Measurements from ENCODE around the gene ALDH3B2.

Gene ALDH3B2

GRCh38 chr11:67634366-67635230 is 39.8 kb downstream of the ALDH3B2 start:
- Mint-ChIP-seq H3K27me3 (no peaks in the 10 kb centered on the region), H3K27ac (no peak overlapping the region), H3K4me3 (no peak overlapping the region)

GRCh38 chr11:67633758-67634365 is 40.6 kb downstream of the ALDH3B2 start:
- H3K4me3 Mint-ChIP-seq, result no peak overlapping the region
- no peak overlapping the region for H3K27ac Mint-ChIP-seq
- H3K36me3 Mint-ChIP-seq (ENCODE audit: low read depth), result no peaks in the 10 kb centered on the region
- H3K4me1 Mint-ChIP-seq (ENCODE audit: low read depth), result peaks cover 9% of the 10 kb centered on the region
- no peaks in the 10 kb centered on the region for H3K9me3 Mint-ChIP-seq
- no peak for DNase-seq
- H3K27me3 Mint-ChIP-seq, result no peaks in the 10 kb centered on the region

More at GRCh38 chr11:67634366-67635230, 39.8 kb downstream of the ALDH3B2 start:
- Mint-ChIP-seq H3K9me3 (no peaks in the 10 kb centered on the region), H3K4me1 (ENCODE audit: low read depth) (peaks cover 6% of the 10 kb centered on the region), H3K36me3 (ENCODE audit: low read depth) (no peaks in the 10 kb centered on the region)
- DNase-seq, result no peak

DNA sequence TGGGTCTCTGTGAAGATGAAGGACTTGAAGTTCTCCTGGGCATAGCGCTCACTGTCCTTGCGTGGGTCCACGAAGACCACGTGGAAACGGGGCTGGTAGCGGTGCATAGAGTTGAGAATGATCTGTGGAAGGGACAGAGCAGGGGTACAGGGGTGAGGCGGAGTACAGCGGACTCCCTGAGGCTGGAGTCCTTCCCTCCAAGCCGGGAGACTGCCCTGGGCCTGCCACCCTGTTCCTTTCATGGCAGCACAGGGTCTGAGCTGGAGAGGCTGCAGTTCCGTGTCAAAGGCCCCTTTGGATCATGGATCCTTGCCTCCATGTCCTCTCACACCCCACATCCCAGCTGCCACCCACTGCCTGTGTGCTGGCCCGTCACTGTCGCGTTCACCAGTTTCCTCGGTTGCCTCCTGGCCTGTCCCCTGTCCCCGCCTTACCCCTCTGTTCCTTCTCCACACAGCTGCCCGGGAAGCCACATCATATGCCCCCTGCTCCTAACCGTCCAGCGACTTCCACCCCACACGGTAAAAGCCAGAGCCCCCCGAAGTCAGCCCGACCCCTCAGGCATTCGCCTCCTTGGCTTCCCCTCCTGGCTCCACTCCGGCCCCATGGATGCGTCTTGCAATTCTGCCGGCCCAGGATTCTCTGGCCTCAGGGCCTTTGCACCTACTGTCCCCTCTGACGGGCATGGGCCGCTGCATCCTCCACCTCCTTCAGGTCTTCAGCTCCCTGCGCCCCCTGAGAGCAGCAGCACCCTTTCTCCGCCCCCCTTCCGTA is 41.3 kb downstream of the ALDH3B2 start:
- no peak overlapping the region for H3K4me3 Mint-ChIP-seq

DNA sequence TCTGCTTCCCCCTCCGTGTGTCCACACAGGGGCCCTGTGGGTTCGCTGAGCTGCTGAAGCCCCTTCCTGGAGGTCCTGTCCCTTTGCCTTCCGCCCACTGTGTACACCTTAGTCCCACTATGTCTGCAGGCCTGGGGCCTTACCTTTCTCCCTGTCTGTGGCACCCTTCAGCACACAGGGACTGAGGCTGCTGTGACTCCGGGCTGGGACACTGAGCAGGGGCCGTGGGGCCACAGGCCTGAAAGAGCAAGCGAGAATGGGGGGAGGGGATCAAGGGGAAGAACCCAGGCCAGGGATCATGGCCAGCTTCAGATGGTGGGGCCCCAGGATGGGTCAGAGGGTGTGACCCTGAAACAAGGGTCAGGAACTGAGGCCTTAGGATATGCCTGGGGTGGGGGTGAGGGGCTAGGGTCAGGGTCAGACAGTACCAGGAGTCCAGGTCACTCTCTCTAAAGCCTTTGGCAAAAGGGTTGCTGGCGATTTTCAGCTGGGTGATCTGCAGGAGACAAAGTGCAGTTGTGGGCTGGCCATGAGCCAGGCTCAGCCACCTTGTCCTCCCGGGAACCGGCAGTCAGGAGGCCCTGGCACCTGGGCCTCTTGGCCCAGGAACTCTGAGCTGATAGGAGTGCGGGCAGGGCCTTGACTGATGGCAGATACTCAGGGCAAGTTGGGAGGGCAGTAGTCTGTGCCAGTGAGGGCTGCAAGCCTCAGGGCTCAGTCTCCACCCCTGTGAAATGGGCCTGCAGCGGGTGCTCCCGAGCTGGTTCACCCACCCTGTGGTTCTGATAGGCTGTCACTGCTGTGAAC is 42.0 kb downstream of the ALDH3B2 start:
- Mint-ChIP-seq H3K9me3 (no peaks in the 10 kb centered on the region), H3K4me1 (ENCODE audit: low read depth) (peaks cover 11% of the 10 kb centered on the region), H3K27ac (peak overlapping the region; percentile 40), H3K4me3 (no peak overlapping the region), H3K27me3 (no peaks in the 10 kb centered on the region), H3K36me3 (ENCODE audit: low read depth) (peaks cover 3% of the 10 kb centered on the region)
- DNase-seq, result no peak

More for the DNA sequence above, 41.3 kb downstream of the ALDH3B2 start:
- H3K27ac Mint-ChIP-seq, result peak overlapping the region; percentile 40
- no peak for DNase-seq
- no peaks in the 10 kb centered on the region for H3K9me3 Mint-ChIP-seq
- peaks cover 11% of the 10 kb centered on the region for H3K4me1 Mint-ChIP-seq (ENCODE audit: low read depth)
- H3K36me3 Mint-ChIP-seq (ENCODE audit: low read depth), result no peaks in the 10 kb centered on the region
- H3K27me3 Mint-ChIP-seq, result no peaks in the 10 kb centered on the region

GRCh38 chr11:67631853-67632174 is 42.6 kb downstream of the ALDH3B2 start:
- Mint-ChIP-seq H3K4me1 (ENCODE audit: low read depth) (peaks cover 11% of the 10 kb centered on the region), H3K27ac (no peak overlapping the region), H3K36me3 (ENCODE audit: low read depth) (peaks cover 7% of the 10 kb centered on the region), H3K9me3 (no peaks in the 10 kb centered on the region), H3K4me3 (no peak overlapping the region), H3K27me3 (no peaks in the 10 kb centered on the region)
- no peak for DNase-seq

- H3K27me3 Mint-ChIP-seq, result no peaks in the 10 kb centered on the region
- H3K27ac Mint-ChIP-seq, result no peak overlapping the region
- no peak for DNase-seq
- peak overlapping the region; percentile 80 for H3K4me3 Mint-ChIP-seq
- no peaks in the 10 kb centered on the region for H3K9me3 Mint-ChIP-seq
- peaks cover 10% of the 10 kb centered on the region for H3K36me3 Mint-ChIP-seq (ENCODE audit: low read depth)
- peaks cover 11% of the 10 kb centered on the region for H3K4me1 Mint-ChIP-seq (ENCODE audit: low read depth)
Measured at GRCh38 chr11:67631411-67631810, 43.0 kb downstream of the ALDH3B2 start.

GRCh38 chr11:67630943-67631331 is 43.5 kb downstream of the ALDH3B2 start:
- Mint-ChIP-seq H3K4me3 (peak overlapping the region; percentile 80), H3K4me1 (ENCODE audit: low read depth) (peaks cover 11% of the 10 kb centered on the region), H3K27ac (peak overlapping the region; percentile 91), H3K27me3 (no peaks in the 10 kb centered on the region), H3K36me3 (ENCODE audit: low read depth) (peaks cover 10% of the 10 kb centered on the region), H3K9me3 (no peaks in the 10 kb centered on the region)
- DNase-seq, result no peak

DNA sequence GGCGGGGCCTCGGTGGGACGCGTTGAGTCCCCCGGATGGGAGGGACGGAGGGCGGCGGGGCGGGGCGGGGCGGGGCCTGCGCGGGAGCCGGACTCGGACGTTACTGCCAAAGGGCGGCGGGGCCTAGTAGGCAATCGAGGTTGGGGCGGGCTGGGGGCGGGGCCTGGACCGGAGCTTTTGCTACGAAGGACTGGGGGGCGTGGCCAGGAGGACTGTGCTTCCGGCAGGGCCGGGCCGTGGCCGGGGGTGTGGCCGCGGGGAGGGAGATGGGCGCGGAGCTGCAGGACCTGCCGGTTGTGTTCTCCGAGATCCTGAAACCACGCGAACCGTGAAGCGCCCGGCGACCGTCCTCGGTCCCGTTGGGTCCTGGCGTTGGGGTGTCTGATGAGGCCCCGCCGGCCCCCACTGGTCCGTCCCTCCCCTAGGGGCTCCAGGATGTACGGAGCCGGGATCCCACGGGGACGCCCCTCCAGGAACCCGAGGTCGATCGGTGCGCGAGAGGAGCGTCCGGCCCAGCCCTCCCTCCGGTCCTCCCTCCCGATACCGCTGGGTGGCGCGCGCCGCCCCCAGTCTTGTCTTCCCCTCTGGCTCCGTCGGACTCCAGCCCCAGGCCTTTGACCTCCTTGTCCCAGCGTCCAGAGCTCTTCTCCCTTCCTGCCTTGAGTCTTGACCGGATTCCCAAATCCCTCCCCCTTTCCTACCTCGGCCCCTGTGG is 44.0 kb downstream of the ALDH3B2 start:
- Mint-ChIP-seq H3K9me3 (no peaks in the 10 kb centered on the region), H3K4me1 (ENCODE audit: low read depth) (peaks cover 11% of the 10 kb centered on the region), H3K4me3 (peak overlapping the region; percentile 80), H3K27me3 (no peaks in the 10 kb centered on the region), H3K36me3 (ENCODE audit: low read depth) (peaks cover 10% of the 10 kb centered on the region), H3K27ac (peak overlapping the region; percentile 93)
- peak; percentile 97 for DNase-seq

DNA sequence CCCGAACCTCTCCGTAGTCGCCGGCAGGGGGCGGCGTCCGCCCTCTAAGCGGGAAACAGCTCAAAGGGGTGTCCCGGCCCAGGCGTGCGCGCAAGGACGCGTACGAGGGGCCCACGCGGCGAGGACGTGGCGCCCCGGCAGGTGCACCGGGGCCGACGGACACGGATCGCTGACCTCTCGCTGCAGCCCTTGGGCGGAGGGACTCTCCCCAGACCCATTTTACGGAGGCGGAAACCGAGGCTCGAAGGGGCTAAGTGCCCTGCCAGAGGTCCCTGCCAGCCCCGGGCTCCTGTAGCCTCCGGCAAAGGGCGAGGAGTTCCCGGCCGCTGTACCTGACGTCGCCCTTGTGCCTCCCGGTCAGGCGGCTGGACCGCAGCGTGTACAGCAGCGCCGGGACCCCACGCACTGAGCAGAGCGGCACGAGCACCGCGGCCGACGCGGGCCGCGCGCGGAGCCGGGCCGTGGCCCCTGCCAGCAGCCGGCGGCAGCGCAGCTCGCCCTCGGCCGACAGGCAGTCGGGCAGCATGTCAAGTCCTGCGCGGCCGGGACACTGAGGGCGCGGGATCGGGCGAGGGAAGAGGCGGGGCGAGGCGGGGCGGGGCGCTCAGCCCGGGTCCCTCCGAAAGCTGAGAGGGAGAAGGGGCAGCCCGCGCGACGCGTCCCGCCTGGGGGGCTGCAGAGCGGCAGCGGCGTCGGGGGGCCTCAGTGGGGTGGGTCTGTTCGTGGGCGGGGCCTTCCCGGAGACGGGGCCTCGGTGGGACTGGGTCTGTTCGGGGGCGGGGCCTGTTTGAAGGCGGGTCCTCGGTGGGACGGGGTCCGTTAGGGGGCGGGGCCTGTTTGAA is 44.8 kb downstream of the ALDH3B2 start, which contains the start of gene NUDT8:
Gene NUDT8, minus strand, starts transcription at position 552 of the 842 bp plus-strand sequence. Its CDS starts 26 bp downstream, at position 526.
- H3K27me3 Mint-ChIP-seq, result no peaks in the 10 kb centered on the region
- DNase-seq, result peak; percentile 92
- peak within 1 kb of the TSS; percentile 80 for H3K4me3 Mint-ChIP-seq
- H3K27ac Mint-ChIP-seq, result peak within 1 kb of the TSS; percentile 93
- no peaks in the 10 kb centered on the region for H3K9me3 Mint-ChIP-seq
- peaks cover 10% of the 10 kb centered on the region for H3K36me3 Mint-ChIP-seq (ENCODE audit: low read depth)
- H3K4me1 Mint-ChIP-seq (ENCODE audit: low read depth), result peaks cover 11% of the 10 kb centered on the region

GRCh38 chr11:67628710-67629385 is 45.6 kb downstream of the ALDH3B2 start:
- peaks cover 10% of the 10 kb centered on the region for H3K36me3 Mint-ChIP-seq (ENCODE audit: low read depth)
- peaks cover 11% of the 10 kb centered on the region for H3K4me1 Mint-ChIP-seq (ENCODE audit: low read depth)
- H3K27me3 Mint-ChIP-seq, result no peaks in the 10 kb centered on the region
- no peaks in the 10 kb centered on the region for H3K9me3 Mint-ChIP-seq
- peak overlapping the region; percentile 64 for H3K27ac Mint-ChIP-seq
- no peak for DNase-seq
- peak overlapping the region; percentile 74 for H3K4me3 Mint-ChIP-seq

GRCh38 chr11:67627812-67628624 is 46.4 kb downstream of the ALDH3B2 start:
- Mint-ChIP-seq H3K27ac (no peak overlapping the region), H3K9me3 (no peaks in the 10 kb centered on the region), H3K4me3 (peak overlapping the region; percentile 74), H3K4me1 (ENCODE audit: low read depth) (peaks cover 11% of the 10 kb centered on the region), H3K27me3 (no peaks in the 10 kb centered on the region), H3K36me3 (ENCODE audit: low read depth) (peaks cover 10% of the 10 kb centered on the region)
- DNase-seq, result peak; percentile 30

DNA sequence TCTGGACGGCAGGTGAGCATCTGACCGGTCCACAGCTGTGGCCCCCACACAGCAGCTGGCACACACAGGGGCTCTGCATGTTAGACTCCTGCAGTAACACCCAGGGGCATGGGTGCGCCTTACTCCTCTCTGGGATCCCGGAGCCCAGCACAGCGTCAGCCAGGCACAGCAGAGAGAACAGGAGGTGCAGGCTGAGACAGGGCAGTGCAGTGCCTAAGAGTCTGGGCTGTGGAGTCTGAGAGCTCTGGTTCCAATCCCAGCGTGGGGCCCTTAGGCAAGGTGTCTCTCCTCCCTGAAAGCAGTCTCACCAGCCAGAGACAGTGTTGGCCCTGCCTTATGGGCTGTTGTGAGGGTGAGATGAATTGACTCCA is 47.0 kb downstream of the ALDH3B2 start:
- no peaks in the 10 kb centered on the region for H3K9me3 Mint-ChIP-seq
- no peaks in the 10 kb centered on the region for H3K27me3 Mint-ChIP-seq
- DNase-seq, result peak; percentile 18
- H3K36me3 Mint-ChIP-seq (ENCODE audit: low read depth), result peaks cover 10% of the 10 kb centered on the region
- H3K4me3 Mint-ChIP-seq, result no peak overlapping the region
- H3K27ac Mint-ChIP-seq, result no peak overlapping the region
- H3K4me1 Mint-ChIP-seq (ENCODE audit: low read depth), result peaks cover 11% of the 10 kb centered on the region

Data from activated T-cell treated with anti-CD3 and anti-CD28 coated beads, Interleukin-2, amount 50 U/mL, for 24 hours (primary cell).